ENCODE data around the gene STK39. TPM values are rescaled to one million over a fixed set of nuclear protein-coding genes. Genes with fewer than 3 reads are reported as not detected.

STK39 gene
- total RNA-seq, 1 donor from 2014 or later, result 18.5 TPM

- peaks cover 5% of the 10 kb centered on the region for H3K36me3 Mint-ChIP-seq (ENCODE audit: low read depth)
- CTCF ChIA-PET, result no interaction called here
Observed at GRCh38 chr2:167990062-167990461, 257.3 kb downstream of the STK39 start.

GRCh38 chr2:167988296-167988695, 259.1 kb downstream of the STK39 start:
- Mint-ChIP-seq H3K36me3 (ENCODE audit: low read depth) (peaks cover 14% of the 10 kb centered on the region), H3K27ac (no peak overlapping the region), H3K4me3 (no peak overlapping the region), H3K27me3 (no peaks in the 10 kb centered on the region), H3K4me1 (peaks cover 8% of the 10 kb centered on the region), H3K9me3 (no peaks in the 10 kb centered on the region)
- ChIA-PET CTCF (interaction anchor here (1.3 kb wide), 1 partner anchor 131 kb away, joined by 4 read pairs; no protein-coding TSS in a partner anchor), POLR2A (interaction anchor here (1.1 kb wide), 1 partner anchor 25 kb away, joined by 3 read pairs; no protein-coding TSS in a partner anchor)
- ATAC-seq (ENCODE audit: low read depth), result no peak
- DNase-seq, result no peak
- no peak for TF ChIP-seq CTCF (IDR thresholded peaks at IDR 0.05)
- intact Hi-C loops (cut with micrococcal nuclease), result no loop called here

More at GRCh38 chr2:167990062-167990461, 257.3 kb downstream of the STK39 start:
- peaks cover 8% of the 10 kb centered on the region for H3K4me1 Mint-ChIP-seq
- TF ChIP-seq CTCF (IDR thresholded peaks at IDR 0.05), result no peak
- no peak for ATAC-seq (ENCODE audit: low read depth)
- H3K27me3 Mint-ChIP-seq, result no peaks in the 10 kb centered on the region
- H3K4me3 Mint-ChIP-seq, result no peak overlapping the region
- H3K27ac Mint-ChIP-seq, result no peak overlapping the region
- POLR2A ChIA-PET, result no interaction called here
- intact Hi-C loops (cut with micrococcal nuclease), result no loop called here
- H3K9me3 Mint-ChIP-seq, result no peaks in the 10 kb centered on the region
- DNase-seq, result no peak

- peak overlapping the region; percentile 46 for H3K27ac Mint-ChIP-seq
- POLR2A ChIA-PET, result interaction anchor here (1.1 kb wide), 1 partner anchor 26 kb away, joined by 3 read pairs; no protein-coding TSS in a partner anchor
- peaks cover 17% of the 10 kb centered on the region for H3K36me3 Mint-ChIP-seq (ENCODE audit: low read depth)
- H3K9me3 Mint-ChIP-seq, result no peaks in the 10 kb centered on the region
- intact Hi-C loops (cut with micrococcal nuclease), result no loop called here
- ATAC-seq (ENCODE audit: low read depth) (peak; percentile 57), DNase-seq (no peak)
- no peak for TF ChIP-seq CTCF (IDR thresholded peaks at IDR 0.05)
- H3K27me3 Mint-ChIP-seq, result no peaks in the 10 kb centered on the region
- H3K4me3 Mint-ChIP-seq, result no peak overlapping the region
- peaks cover 8% of the 10 kb centered on the region for H3K4me1 Mint-ChIP-seq
- CTCF ChIA-PET, result interaction anchor here (1.3 kb wide), 1 partner anchor 131 kb away, joined by 4 read pairs; no protein-coding TSS in a partner anchor
Observed at GRCh38 chr2:167987558-167987957, 259.8 kb downstream of the STK39 start.

GRCh38 chr2:167987026-167987425, 260.4 kb downstream of the STK39 start:
- H3K4me1 Mint-ChIP-seq, result peaks cover 8% of the 10 kb centered on the region
- H3K9me3 Mint-ChIP-seq, result no peaks in the 10 kb centered on the region
- no peak overlapping the region for H3K27ac Mint-ChIP-seq
- POLR2A ChIA-PET, result interaction anchor here (0.5 kb wide), 1 partner anchor 236 kb away, joined by 3 read pairs; no protein-coding TSS in a partner anchor
- DNase-seq (no peak), ATAC-seq (ENCODE audit: low read depth) (no peak)
- TF ChIP-seq CTCF (IDR thresholded peaks at IDR 0.05), result no peak
- H3K36me3 Mint-ChIP-seq (ENCODE audit: low read depth), result peaks cover 17% of the 10 kb centered on the region
- CTCF ChIA-PET, result interaction anchor here (1.3 kb wide), 1 partner anchor 132 kb away, joined by 4 read pairs; no protein-coding TSS in a partner anchor
- intact Hi-C loops (cut with micrococcal nuclease), result no loop called here
- no peak overlapping the region for H3K4me3 Mint-ChIP-seq
- H3K27me3 Mint-ChIP-seq, result no peaks in the 10 kb centered on the region

GRCh38 chr2:167986223-167986622, 261.2 kb downstream of the STK39 start:
- Mint-ChIP-seq H3K4me3 (no peak overlapping the region), H3K36me3 (ENCODE audit: low read depth) (peaks cover 18% of the 10 kb centered on the region), H3K4me1 (peaks cover 8% of the 10 kb centered on the region), H3K27me3 (no peaks in the 10 kb centered on the region), H3K27ac (no peak overlapping the region), H3K9me3 (no peaks in the 10 kb centered on the region)
- ChIA-PET CTCF (interaction anchor here (0.6 kb wide), 1 partner anchor 132 kb away, joined by 7 read pairs; no protein-coding TSS in a partner anchor), POLR2A (no interaction called here)
- DNase-seq (no peak), ATAC-seq (ENCODE audit: low read depth) (no peak)
- intact Hi-C loops (cut with micrococcal nuclease), result no loop called here
- TF ChIP-seq CTCF (IDR thresholded peaks at IDR 0.05), result no peak

Data from activated B cell treated with CpG ODN at 0.5 μM for 24 hours (primary cell).